Measurements from ENCODE around the gene RPL18A.

DNA sequence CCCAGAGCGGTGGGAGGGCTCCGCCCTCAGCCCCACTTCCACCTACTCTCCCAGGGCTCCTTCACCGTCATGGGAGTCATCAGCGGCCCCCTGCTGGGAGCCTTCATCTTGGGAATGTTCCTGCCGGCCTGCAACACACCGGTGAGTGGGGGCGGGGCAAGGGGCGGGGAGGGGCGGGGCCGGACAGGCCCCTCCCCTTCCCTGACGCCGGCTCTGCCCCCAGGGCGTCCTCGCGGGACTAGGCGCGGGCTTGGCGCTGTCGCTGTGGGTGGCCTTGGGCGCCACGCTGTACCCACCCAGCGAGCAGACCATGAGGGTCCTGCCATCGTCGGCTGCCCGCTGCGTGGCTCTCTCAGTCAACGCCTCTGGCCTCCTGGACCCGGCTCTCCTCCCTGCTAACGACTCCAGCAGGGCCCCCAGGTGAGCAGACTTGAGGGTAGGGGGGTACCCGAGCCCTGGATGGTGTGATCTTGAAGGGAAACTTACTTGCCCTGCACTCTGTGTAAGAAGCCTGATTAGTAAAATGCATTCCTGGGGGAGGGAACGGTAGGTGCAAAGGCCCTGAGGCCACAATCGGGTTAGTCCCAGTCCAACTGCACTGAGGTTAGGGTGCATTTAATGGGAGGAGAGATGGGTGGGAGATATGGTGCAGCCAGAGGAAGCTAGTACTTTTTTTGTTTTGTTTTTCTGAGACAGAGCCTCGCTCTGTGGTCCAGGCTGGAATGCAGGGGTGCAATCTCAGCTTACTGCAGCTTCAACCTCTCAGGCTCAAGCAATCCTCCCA lies 24.1 kb downstream of the RPL18A start:
- TF ChIP-seq CTCF (conservative IDR thresholded peaks at IDR 0.05 in 1 of 2, IDR thresholded peaks at IDR 0.05 in 1 of 2; ENCODE audit: extremely low read depth in 1 of 2, insufficient read depth in 1 of 2, low read depth in 1 of 2, low read length in 2 of 2), result no peak
- no peak for TF ChIP-seq EZH2 (IDR thresholded peaks at IDR 0.05; ENCODE audit: borderline replicate concordance, low read length)
